Fibroblast of lung (primary cell): ENCODE results near the gene TEKT3. TPM values are rescaled to one million over a fixed set of nuclear protein-coding genes. Genes with fewer than 3 reads are reported as not detected.

ENCODE experiments used
- DNase-seq, 2 donors: peaks; one replicate each; pipeline versions ENCODE4 v3.0.0 to v3.0.0-alpha.2; 2010; ENCODE audit warnings: low read depth in 2 of 2
- H2AFZ ChIP-seq: 2 replicates; pipeline ENCODE4 v1.5.1; 2012; ENCODE audit warnings: low read length, control low read depth, inconsistent platforms
- H3K27ac ChIP-seq: 2 replicates; pipeline ENCODE4 v1.5.1; 2011; ENCODE audit warnings: low read length, control low read depth; ENCODE audit not compliant: insufficient read depth
- H3K27me3 ChIP-seq: 2 replicates; pipeline ENCODE4 v1.5.1; 2011; ENCODE audit warnings: mild to moderate bottlenecking, low read length; ENCODE audit not compliant: control insufficient read depth, insufficient read depth
- H3K36me3 ChIP-seq: 2 replicates; pipeline ENCODE4 v1.5.1; 2011; ENCODE audit warnings: low read length; ENCODE audit not compliant: control insufficient read depth, insufficient read depth
- H3K4me1 ChIP-seq: 2 replicates; pipeline ENCODE4 v1.5.1; 2011; ENCODE audit warnings: low read length; ENCODE audit not compliant: control insufficient read depth, insufficient read depth; ENCODE audit errors: extremely low read depth
- H3K4me2 ChIP-seq: 2 replicates; pipeline ENCODE4 v1.5.1; 2011; ENCODE audit warnings: low read length, control low read depth; ENCODE audit not compliant: insufficient read depth; ENCODE audit errors: extremely low read depth
- H3K4me3 ChIP-seq, 4 experiments: fragments of 200-600 bp in 1 of 4; sonication (generic) in 1 of 4; replicated peaks in 1 of 4; 2 replicates each; pipeline ENCODE4 v1.5.1; 2011 to 2016; ENCODE audit warnings: low read length in 4 of 4, low read depth in 3 of 4, mild to moderate bottlenecking in 3 of 4, control low read depth in 2 of 4, inconsistent platforms in 1 of 4, mixed read lengths in 1 of 4; ENCODE audit not compliant: insufficient read depth in 1 of 4; ENCODE audit errors: control extremely low read depth in 1 of 4
- H3K79me2 ChIP-seq: 2 replicates; pipeline ENCODE4 v1.5.1; 2012; ENCODE audit warnings: mild to moderate bottlenecking, low read length, inconsistent platforms; ENCODE audit not compliant: control insufficient read depth, insufficient read depth
- H3K9ac ChIP-seq: 2 replicates; pipeline ENCODE4 v1.5.1; 2011; ENCODE audit warnings: mild to moderate bottlenecking, low read length, control low read depth; ENCODE audit not compliant: insufficient read depth
- H3K9me3 ChIP-seq: 2 replicates; pipeline ENCODE4 v1.5.1; 2012; ENCODE audit warnings: low read depth, low read length; ENCODE audit not compliant: control insufficient read depth, insufficient read depth
- H4K20me1 ChIP-seq: 2 replicates; pipeline ENCODE4 v1.5.1; 2011; ENCODE audit warnings: low read length; ENCODE audit not compliant: control insufficient read depth, insufficient read depth; ENCODE audit errors: extremely low read depth
- CTCF ChIP-seq, 2 donors: IDR thresholded peaks in 1 of 2; conservative IDR thresholded peaks in 1 of 2; 1 replicate in 1 of 2; 2 replicates in 1 of 2; pipeline ENCODE4 v1.5.1; 2011 to 2012; ENCODE audit warnings: low read length in 2 of 2, control low read depth in 1 of 2, inconsistent platforms in 1 of 2, low read depth in 1 of 2, mild to moderate bottlenecking in 1 of 2
- EZH2 ChIP-seq: IDR thresholded peaks from 2 replicates; pipeline ENCODE4 v1.5.1; 2012; ENCODE audit warnings: low read length, control low read depth, mild to moderate bottlenecking; ENCODE audit errors: missing control alignments
- polyA plus RNA-seq, 2 donors: library from polyadenylated mRNA; depleted of rRNA in 1 of 2; stranded (reverse) in 1 of 2; unstranded in 1 of 2; fragments of >200 nt; gene quantifications; 2 replicates each; pipeline ENCODE4 v1.2.1, GENCODE V29; 2011 to 2012; ENCODE audit warnings: missing spikeins in 1 of 2
- total RNA-seq: library from RNA; depleted of rRNA; stranded (reverse); fragments of >200 nt; gene quantifications from 2 replicates; pipeline ENCODE4 v1.2.1, GENCODE V29; 2014

TEKT3 gene
- total and polyA plus RNA-seq, 2 donors (not counting 1 experiment from before 2014, with no cell fraction given) = 0.33 to 0.52 TPM

- Histone ChIP-seq H3K27ac (no peak overlapping the region), H2AFZ (no peak overlapping the region), H4K20me1 (no peaks in the 10 kb centered on the region)
Measured at GRCh38 chr17:15271741-15272140, 69.7 kb downstream of the TEKT3 start.

DNA sequence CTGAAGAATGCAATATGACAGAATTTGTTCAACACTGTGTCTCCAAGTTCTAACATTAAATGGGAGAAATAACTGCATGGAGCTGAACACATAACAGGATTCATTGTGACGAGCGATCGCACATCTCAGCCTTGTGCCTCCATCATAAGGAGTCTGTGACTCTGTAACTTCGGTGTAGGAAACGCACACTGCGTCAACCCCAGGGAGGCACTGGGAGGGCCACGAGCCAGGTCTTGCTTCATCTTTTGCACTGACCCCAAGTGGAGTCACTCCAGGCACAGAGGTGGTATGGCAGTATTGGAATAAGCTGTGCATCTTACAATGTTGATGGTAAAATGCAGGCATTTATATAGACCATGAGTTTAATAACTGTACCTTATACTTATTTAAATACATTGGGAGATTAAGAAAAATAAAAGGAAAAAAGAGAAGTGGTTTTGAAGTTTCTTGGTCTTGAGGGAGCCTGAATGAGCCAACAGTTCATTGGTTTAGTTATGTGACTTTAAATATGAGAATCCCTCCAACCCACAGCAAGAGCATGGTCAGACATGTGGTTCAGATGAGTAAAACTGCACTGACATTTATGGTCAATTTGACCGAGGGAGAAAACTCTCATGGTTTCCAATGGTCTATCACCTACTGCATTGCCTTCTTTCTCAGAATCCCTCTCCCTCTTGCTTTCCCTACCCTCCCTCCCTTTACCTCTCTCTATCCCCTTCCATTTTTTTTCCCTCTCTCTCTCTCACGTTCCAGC lies 70.6 kb downstream of the TEKT3 start:
- Histone ChIP-seq H3K79me2 (no peaks in the 10 kb centered on the region), H3K36me3 (no peaks in the 10 kb centered on the region), H3K4me3 (no peak overlapping the region), H3K4me2 (no peak overlapping the region), H3K27ac (no peak overlapping the region), H3K9me3 (no peaks in the 10 kb centered on the region), H3K4me1 (peaks cover 12% of the 10 kb centered on the region), H3K27me3 (peaks cover 5% of the 10 kb centered on the region), H4K20me1 (no peaks in the 10 kb centered on the region), H2AFZ (no peak overlapping the region), H3K9ac (no peak overlapping the region)
- DNase-seq = no peak
- TF ChIP-seq EZH2 (no peak), CTCF (conservative IDR thresholded peaks at IDR 0.05 in 1 of 2, IDR thresholded peaks at IDR 0.05 in 1 of 2; ENCODE audit: low read depth in 1 of 2, low read length in 2 of 2) (no peak)

More at GRCh38 chr17:15271741-15272140, 69.7 kb downstream of the TEKT3 start:
- H3K36me3 ChIP-seq = no peaks in the 10 kb centered on the region
- H3K9ac ChIP-seq = no peak overlapping the region
- TF ChIP-seq CTCF (conservative IDR thresholded peaks at IDR 0.05 in 1 of 2, IDR thresholded peaks at IDR 0.05 in 1 of 2; ENCODE audit: low read depth in 1 of 2, low read length in 2 of 2) (no peak), EZH2 (no peak)
- H3K4me2 ChIP-seq = no peak overlapping the region
- H3K9me3 ChIP-seq = no peaks in the 10 kb centered on the region
- no peaks in the 10 kb centered on the region for H3K79me2 ChIP-seq
- DNase-seq = peak in 1 of 2 donors; percentile 56
- peaks cover 12% of the 10 kb centered on the region for H3K4me1 ChIP-seq
- no peak overlapping the region for H3K4me3 ChIP-seq
- peaks cover 5% of the 10 kb centered on the region for H3K27me3 ChIP-seq

DNA sequence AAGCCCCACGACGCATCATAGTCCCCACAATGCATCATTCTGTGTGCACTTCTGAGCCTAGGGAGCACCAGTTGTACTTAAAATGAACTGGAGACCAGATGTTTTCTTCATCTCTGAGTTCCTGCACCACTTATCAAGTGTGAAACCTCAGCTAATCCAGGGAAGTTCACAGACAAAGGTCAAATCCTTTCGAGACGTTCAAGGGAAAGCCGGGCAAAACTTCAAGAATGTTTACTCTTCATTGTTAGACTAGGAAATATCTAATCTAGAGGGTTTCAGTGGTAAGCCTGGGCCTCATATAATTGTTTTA lies 71.7 kb downstream of the TEKT3 start:
- Histone ChIP-seq H3K36me3 (no peaks in the 10 kb centered on the region), H3K9me3 (no peaks in the 10 kb centered on the region), H3K4me2 (no peak overlapping the region), H3K4me3 (no peak overlapping the region), H3K79me2 (no peaks in the 10 kb centered on the region), H4K20me1 (no peaks in the 10 kb centered on the region), H3K27ac (no peak overlapping the region), H3K27me3 (peaks cover 5% of the 10 kb centered on the region), H3K4me1 (peaks cover 12% of the 10 kb centered on the region), H3K9ac (no peak overlapping the region), H2AFZ (no peak overlapping the region)
- DNase-seq = no peak
- TF ChIP-seq EZH2 (no peak), CTCF (conservative IDR thresholded peaks at IDR 0.05 in 1 of 2, IDR thresholded peaks at IDR 0.05 in 1 of 2; ENCODE audit: low read depth in 1 of 2, low read length in 2 of 2) (no peak)
